SK-N-SH (cell line): Measurements from ENCODE around the gene MUC5B. TPM values are rescaled to one million over a fixed set of nuclear protein-coding genes. Genes with fewer than 3 reads are reported as not detected.

Source experiments
- CTCF ChIA-PET: fragments of 300-600, 350-600 bp; formaldehyde crosslinking; extraction: SDS; loops from one replicate; lab custom pipeline; 2021; lab: Yijun Ruan, JAX
- POLR2A ChIA-PET: fragments of 350-600 bp; sonication (Branson Sonifier 250); formaldehyde crosslinking; extraction: SDS; loops from one replicate; lab custom pipeline; 2020; ENCODE audit warnings: antibody characterized with exemption, inconsistent platforms; lab: Yijun Ruan, JAX
- DNase-seq: peaks from one replicate; pipeline ENCODE4 v3.0.0; 2012
- H2AFZ ChIP-seq: fragments of 200-600 bp; sonication (generic); 2 replicates; pipeline ENCODE4 v1.8.1; 2016; ENCODE audit warnings: antibody characterized with exemption, mild to moderate bottlenecking, low read depth
- H3F3A ChIP-seq: fragments of 200-600 bp; sonication (generic); replicated peaks from 2 replicates; pipeline ENCODE3; 2016; ENCODE audit warnings: antibody characterized with exemption, mild to moderate bottlenecking; ENCODE audit not compliant: insufficient read depth
- H3K27ac ChIP-seq, 2 experiments: fragments of 200-500 bp in 1 of 2; fragments of 200-600 bp in 1 of 2; sonication (Bioruptor generic) in 1 of 2; sonication (generic), shearing (Covaris generic) in 1 of 2; 2 replicates each; pipeline versions ENCODE4 v1.5.1 to v1.6.1; 2014 to 2016; ENCODE audit warnings: low read depth in 2 of 2, inconsistent platforms in 1 of 2, low read length in 1 of 2, mild to moderate bottlenecking in 1 of 2, mixed read lengths in 1 of 2
- H3K27me3 ChIP-seq: fragments of 200-600 bp; sonication (generic), shearing (Covaris generic); 2 replicates; pipeline ENCODE4 v1.6.1; 2016; ENCODE audit warnings: mixed run types; ENCODE audit not compliant: insufficient read depth
- H3K36me3 ChIP-seq, 2 experiments: fragments of 200-500 bp in 1 of 2; fragments of 200-600 bp in 1 of 2; sonication (Bioruptor generic) in 1 of 2; sonication (generic) in 1 of 2; replicated peaks in 1 of 2; 2 replicates each; pipeline versions ENCODE3 to v1.5.1; 2014 to 2016; ENCODE audit warnings: low read length in 1 of 2, mild to moderate bottlenecking in 1 of 2; ENCODE audit not compliant: insufficient read depth in 2 of 2, control insufficient read depth in 1 of 2
- H3K4me1 ChIP-seq, 2 experiments: fragments of 200-500 bp in 1 of 2; fragments of 200-600 bp in 1 of 2; sonication (Bioruptor generic) in 1 of 2; sonication (generic), shearing (Covaris generic) in 1 of 2; 2 replicates each; pipeline versions ENCODE4 v1.5.1 to v1.6.1; 2014 to 2016; ENCODE audit warnings: low read depth in 1 of 2, low read length in 1 of 2, mixed run types in 1 of 2; ENCODE audit not compliant: insufficient read depth in 2 of 2, control insufficient read depth in 1 of 2
- H3K4me2 ChIP-seq: fragments of 200-600 bp; sonication (generic), shearing (Covaris generic); 2 replicates; pipeline ENCODE4 v1.6.1; 2017; ENCODE audit warnings: mixed run types
- H3K4me3 ChIP-seq, 2 experiments: fragments of 200-500 bp in 1 of 2; fragments of 200-600 bp in 1 of 2; sonication (Bioruptor generic) in 1 of 2; sonication (generic), shearing (Covaris generic) in 1 of 2; 2 replicates each; pipeline versions ENCODE4 v1.5.1 to v1.8.1; 2014 to 2016; ENCODE audit warnings: low read depth in 2 of 2, inconsistent platforms in 1 of 2, low read length in 1 of 2, mild to moderate bottlenecking in 1 of 2, mixed read lengths in 1 of 2, moderate library complexity in 1 of 2
- H3K79me2 ChIP-seq: fragments of 200-600 bp; sonication (generic); 2 replicates; pipeline ENCODE4 v1.8.1; 2017; ENCODE audit warnings: mild to moderate bottlenecking; ENCODE audit not compliant: insufficient read depth
- H3K9ac ChIP-seq: fragments of 200-600 bp; sonication (generic); 2 replicates; pipeline ENCODE4 v1.6.1; 2017; ENCODE audit warnings: mixed run types
- H3K9me2 ChIP-seq: fragments of 200-600 bp; sonication (generic); 2 replicates; pipeline ENCODE4 v1.6.1; 2017; ENCODE audit warnings: mixed run types
- H3K9me3 ChIP-seq: fragments of 200-600 bp; sonication (generic); 2 replicates; pipeline ENCODE4 v1.6.1; 2017; ENCODE audit warnings: mixed run types, mild to moderate bottlenecking, moderate library complexity
- H4K20me1 ChIP-seq: fragments of 200-600 bp; sonication (generic); 2 replicates; pipeline ENCODE4 v1.6.1; 2017; ENCODE audit warnings: mild to moderate bottlenecking, mixed run types; ENCODE audit not compliant: insufficient read depth
- CTCF ChIP-seq: fragments of 200-600 bp; sonication (generic); IDR thresholded peaks from 2 replicates; pipeline ENCODE4 v1.6.1; 2017; ENCODE audit warnings: antibody characterized with exemption, mild to moderate bottlenecking, moderate library complexity
- ELF1 ChIP-seq: IDR thresholded peaks from 2 replicates; pipeline ENCODE4 v1.4.0; 2012
- EZH2phosphoT487 ChIP-seq: fragments of 200-600 bp; sonication (generic); IDR thresholded peaks from 2 replicates; pipeline ENCODE4 v1.6.1; 2017; ENCODE audit warnings: low read depth, mixed run types, mild to moderate bottlenecking, antibody characterized with exemption, moderate library complexity, borderline replicate concordance
- FOSL2 ChIP-seq: IDR thresholded peaks from 2 replicates; pipeline ENCODE4 v1.4.0; 2012; ENCODE audit warnings: low read depth, mild to moderate bottlenecking, moderate library complexity, borderline replicate concordance
- FOXM1 ChIP-seq: IDR thresholded peaks from 2 replicates; pipeline ENCODE4 v1.4.0; 2012; ENCODE audit warnings: low read depth, mild to moderate bottlenecking
- GABPA ChIP-seq: IDR thresholded peaks from 2 replicates; pipeline ENCODE4 v1.4.0; 2012; ENCODE audit warnings: low read depth, mild to moderate bottlenecking
- GATA2 ChIP-seq: sonication (generic); formaldehyde crosslinking; IDR thresholded peaks from 2 replicates; pipeline ENCODE4 v1.5.0; 2020; ENCODE audit warnings: mild to moderate bottlenecking, missing genetic modification reagents
- IRF3 ChIP-seq: fragments of 150-350 bp; IDR thresholded peaks from 2 replicates; pipeline ENCODE4 v1.6.1; 2016; ENCODE audit warnings: mild to moderate bottlenecking, low read depth, low read length
- MAX ChIP-seq: IDR thresholded peaks from 2 replicates; pipeline ENCODE4 v1.4.0; 2012; ENCODE audit warnings: low read depth
- MEF2A ChIP-seq: IDR thresholded peaks from 2 replicates; pipeline ENCODE4 v1.4.0; 2012; ENCODE audit warnings: low read depth, borderline replicate concordance
- MXI1 ChIP-seq: IDR thresholded peaks from 2 replicates; pipeline ENCODE4 v1.6.1; 2012; ENCODE audit warnings: mild to moderate bottlenecking, low read depth, low read length, improper control_type of control experiment
- NFIC ChIP-seq: IDR thresholded peaks from 2 replicates; pipeline ENCODE4 v1.4.0; 2012; ENCODE audit warnings: borderline replicate concordance
- PBX3 ChIP-seq: IDR thresholded peaks from 2 replicates; pipeline ENCODE4; 2012
- RAD21 ChIP-seq: IDR thresholded peaks from 2 replicates; pipeline ENCODE4 v1.6.1; 2012; ENCODE audit warnings: mild to moderate bottlenecking, low read length
- RFX5 ChIP-seq: IDR thresholded peaks from 2 replicates; pipeline ENCODE4 v1.6.1; 2012; ENCODE audit warnings: mild to moderate bottlenecking, improper control_type of control experiment, low read length
- SIN3A ChIP-seq: IDR thresholded peaks from 2 replicates; pipeline ENCODE4 v1.6.1; 2012; ENCODE audit warnings: low read depth, mild to moderate bottlenecking, low read length, moderate library complexity, borderline replicate concordance
- TEAD4 ChIP-seq: IDR thresholded peaks from 2 replicates; pipeline ENCODE4 v1.4.0; 2012; ENCODE audit warnings: mild to moderate bottlenecking, borderline replicate concordance; ENCODE audit not compliant: insufficient read depth
- ZBTB33 ChIP-seq: IDR thresholded peaks from 2 replicates; pipeline ENCODE4 v1.4.0; 2012; ENCODE audit warnings: low read depth, borderline replicate concordance
- WGBS: methylation state at CpG from one replicate; pipeline ENCODE4 v1.1.6; 2017; ENCODE audit warnings: low lambda C conversion rate; 5-methylcytosine and 5-hydroxymethylcytosine counted together
- polyA plus RNA-seq, 3 experiments: library from polyadenylated mRNA; depleted of rRNA; stranded (reverse); fragments of >200 nt; gene quantifications; 2 replicates each; pipeline ENCODE4 v1.2.3, GENCODE V29; 2012

The MUC5B gene
- polyA plus RNA-seq, 1 of the 3 experiments (the other 2 are of a cell fraction): not detected

GRCh38 chr11:1205987-1206331, 16.9 kb upstream of the MUC5B start:
- Histone ChIP-seq H3K4me1 (no peaks in the 10 kb centered on the region; a peak in 1 of 4 replicates), H3F3A (no peaks in the 10 kb centered on the region), H2AFZ (no peak overlapping the region), H3K4me3 (no peak overlapping the region), H4K20me1 (no peaks in the 10 kb centered on the region), H3K9me2 (no peaks in the 10 kb centered on the region), H3K4me2 (no peak overlapping the region), H3K79me2 (no peaks in the 10 kb centered on the region), H3K27me3 (no peaks in the 10 kb centered on the region), H3K27ac (no peak overlapping the region), H3K9ac (no peak overlapping the region), H3K36me3 (no peaks in the 10 kb centered on the region), H3K9me3 (no peaks in the 10 kb centered on the region; the same call in 1 of the 2 replicates)
- ChIA-PET CTCF (no interaction called here), POLR2A (no interaction called here)
- WGBS: 71% methylated on average over 8 of the region's 8 CpGs
- DNase-seq: peak; percentile 13
- TF ChIP-seq SIN3A (no peak), ZBTB33 (no peak), RAD21 (no peak), GATA2 (CRISPR knock-in tag) (no peak), FOSL2 (no peak), MAX (no peak), GABPA (no peak), EZH2phosphoT487 (no peak), NFIC (no peak), PBX3 (no peak), MXI1 (no peak), RFX5 (no peak), TEAD4 (no peak), MEF2A (no peak), CTCF (no peak), ELF1 (no peak), IRF3 (no peak), FOXM1 (no peak)
